ENCODE data around the gene SMARCD2.

The SMARCD2 gene

DNA sequence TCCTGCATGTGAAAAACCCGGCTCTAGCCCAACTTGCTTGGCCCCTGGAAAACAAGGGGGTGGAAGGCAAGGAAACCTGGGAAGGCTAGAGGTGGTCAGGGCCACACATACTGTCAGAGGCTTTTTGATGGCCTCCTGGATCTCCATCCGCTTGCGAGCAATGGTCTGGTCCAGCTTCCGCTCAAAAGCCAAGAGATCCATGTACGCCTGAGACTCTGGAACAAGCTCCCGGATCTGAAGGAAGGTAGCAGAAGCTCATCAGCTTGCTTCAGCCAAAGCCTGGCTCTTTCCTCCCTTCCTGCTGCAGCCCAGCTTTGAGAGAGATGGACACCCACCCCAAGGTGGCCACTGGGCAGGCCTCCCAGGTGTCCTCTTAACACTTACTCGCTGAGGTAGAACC lies 5.7 kb downstream of the SMARCD2 start:
- DNase-seq (ENCODE audit: low read depth), result no peak
- H3K4me3 ChIP-seq (ENCODE audit: control insufficient read depth, low read depth, low read length), result no peak overlapping the region
- TF ChIP-seq, protein P1, sequence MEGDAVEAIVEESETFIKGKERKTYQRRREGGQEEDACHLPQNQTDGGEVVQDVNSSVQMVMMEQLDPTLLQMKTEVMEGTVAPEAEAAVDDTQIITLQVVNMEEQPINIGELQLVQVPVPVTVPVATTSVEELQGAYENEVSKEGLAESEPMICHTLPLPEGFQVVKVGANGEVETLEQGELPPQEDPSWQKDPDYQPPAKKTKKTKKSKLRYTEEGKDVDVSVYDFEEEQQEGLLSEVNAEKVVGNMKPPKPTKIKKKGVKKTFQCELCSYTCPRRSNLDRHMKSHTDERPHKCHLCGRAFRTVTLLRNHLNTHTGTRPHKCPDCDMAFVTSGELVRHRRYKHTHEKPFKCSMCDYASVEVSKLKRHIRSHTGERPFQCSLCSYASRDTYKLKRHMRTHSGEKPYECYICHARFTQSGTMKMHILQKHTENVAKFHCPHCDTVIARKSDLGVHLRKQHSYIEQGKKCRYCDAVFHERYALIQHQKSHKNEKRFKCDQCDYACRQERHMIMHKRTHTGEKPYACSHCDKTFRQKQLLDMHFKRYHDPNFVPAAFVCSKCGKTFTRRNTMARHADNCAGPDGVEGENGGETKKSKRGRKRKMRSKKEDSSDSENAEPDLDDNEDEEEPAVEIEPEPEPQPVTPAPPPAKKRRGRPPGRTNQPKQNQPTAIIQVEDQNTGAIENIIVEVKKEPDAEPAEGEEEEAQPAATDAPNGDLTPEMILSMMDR (IDR thresholded peaks at IDR 0.05; ENCODE audit: control insufficient read depth, insufficient read depth, low read depth, low read length, missing control alignments), result no peak

DNA sequence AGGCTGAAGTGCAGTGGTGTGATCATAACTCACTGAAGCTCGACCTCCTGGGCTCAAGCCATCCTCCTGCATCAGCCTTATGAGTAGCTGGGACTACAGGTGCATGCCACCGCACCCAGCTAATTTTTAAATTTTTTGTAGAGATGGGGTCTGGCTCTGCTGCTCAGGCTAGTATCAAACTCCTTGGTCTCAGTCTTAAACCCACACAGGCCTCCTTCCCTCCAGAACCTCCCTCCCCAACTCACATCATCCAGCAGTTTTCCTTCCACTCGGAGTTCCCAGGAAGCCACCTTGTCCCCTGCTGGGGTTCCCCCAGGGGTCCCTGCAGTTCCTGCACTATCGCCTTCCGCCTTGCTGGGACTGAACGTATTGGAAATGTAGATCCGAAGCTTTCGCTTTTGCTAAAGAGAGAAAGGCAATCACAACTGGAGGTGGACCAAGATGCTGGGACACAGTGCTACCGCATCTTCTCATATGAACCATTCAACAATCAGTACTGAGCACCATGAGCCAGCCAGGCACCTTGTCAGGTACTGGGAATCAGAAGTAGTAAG lies 7.2 kb downstream of the SMARCD2 start:
- no peak for DNase-seq (ENCODE audit: low read depth)
- H3K4me3 ChIP-seq (ENCODE audit: control insufficient read depth, low read depth, low read length), result no peak overlapping the region
- TF ChIP-seq, protein P1 (IDR thresholded peaks at IDR 0.05; ENCODE audit: control insufficient read depth, insufficient read depth, low read depth, low read length, missing control alignments), result no peak

GRCh38 chr17:63834431-63835166 lies 7.9 kb downstream of the SMARCD2 start:
- H3K4me3 ChIP-seq (ENCODE audit: control insufficient read depth, low read depth, low read length), result no peak overlapping the region
- TF ChIP-seq, protein P1 (IDR thresholded peaks at IDR 0.05; ENCODE audit: control insufficient read depth, insufficient read depth, low read depth, low read length, missing control alignments), result peak; percentile 81
- DNase-seq (ENCODE audit: low read depth), result peak; percentile 59

GRCh38 chr17:63833741-63834373 lies 8.6 kb downstream of the SMARCD2 start:
- no peak overlapping the region for H3K4me3 ChIP-seq (ENCODE audit: control insufficient read depth, low read depth, low read length)
- TF ChIP-seq, protein P1 (IDR thresholded peaks at IDR 0.05; ENCODE audit: control insufficient read depth, insufficient read depth, low read depth, low read length, missing control alignments), result no peak
- DNase-seq (ENCODE audit: low read depth), result no peak

GRCh38 chr17:63833026-63833740 lies 9.3 kb downstream of the SMARCD2 start:
- TF ChIP-seq, protein P1 (IDR thresholded peaks at IDR 0.05; ENCODE audit: control insufficient read depth, insufficient read depth, low read depth, low read length, missing control alignments), result no peak

DNA sequence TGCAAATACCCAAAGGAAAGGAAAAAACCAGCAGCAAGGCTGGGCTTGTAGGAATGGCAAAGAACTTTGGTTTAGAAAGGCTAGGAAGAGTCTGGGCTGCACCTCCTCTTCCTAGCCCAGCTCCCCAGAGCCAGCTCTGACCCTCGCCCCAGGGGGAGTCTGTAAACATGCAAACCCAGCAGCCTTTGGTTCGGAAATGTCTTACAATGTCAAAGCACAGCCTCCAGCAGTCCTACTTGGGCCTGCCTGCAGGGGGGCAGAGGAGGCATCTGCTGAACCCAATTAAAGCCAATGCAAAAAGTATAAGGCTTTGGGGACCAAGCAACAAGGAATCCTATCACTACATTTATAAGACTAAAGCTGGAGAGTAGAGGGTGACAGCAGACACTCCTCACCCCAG lies 10.0 kb downstream of the SMARCD2 start:
- no peak overlapping the region for H3K4me3 ChIP-seq (ENCODE audit: control insufficient read depth, low read depth, low read length)
- no peak for DNase-seq (ENCODE audit: low read depth)
- TF ChIP-seq, protein P1 (IDR thresholded peaks at IDR 0.05; ENCODE audit: control insufficient read depth, insufficient read depth, low read depth, low read length, missing control alignments), result no peak

More at GRCh38 chr17:63833026-63833740, 9.3 kb downstream of the SMARCD2 start:
- H3K4me3 ChIP-seq (ENCODE audit: control insufficient read depth, low read depth, low read length), result no peak overlapping the region
- no peak for DNase-seq (ENCODE audit: low read depth)

Data from AG09309 (cell line).